Activated T-helper 1 cell treated with Interleukin-2 at 50 U/mL for 16 hours (primary cell): Measurements from ENCODE around the gene CHRM3.
"Not testable (repeated sequence)": the region's sequence is repeated elsewhere in the genome, so short reads cannot be mapped to it uniquely, and the experiment has no call there.

Experiments used
- DNase-seq: peaks from one replicate; pipeline ENCODE4 v3.0.0-alpha.2; 2020; ENCODE audit warnings: low read depth

Gene CHRM3

DNA sequence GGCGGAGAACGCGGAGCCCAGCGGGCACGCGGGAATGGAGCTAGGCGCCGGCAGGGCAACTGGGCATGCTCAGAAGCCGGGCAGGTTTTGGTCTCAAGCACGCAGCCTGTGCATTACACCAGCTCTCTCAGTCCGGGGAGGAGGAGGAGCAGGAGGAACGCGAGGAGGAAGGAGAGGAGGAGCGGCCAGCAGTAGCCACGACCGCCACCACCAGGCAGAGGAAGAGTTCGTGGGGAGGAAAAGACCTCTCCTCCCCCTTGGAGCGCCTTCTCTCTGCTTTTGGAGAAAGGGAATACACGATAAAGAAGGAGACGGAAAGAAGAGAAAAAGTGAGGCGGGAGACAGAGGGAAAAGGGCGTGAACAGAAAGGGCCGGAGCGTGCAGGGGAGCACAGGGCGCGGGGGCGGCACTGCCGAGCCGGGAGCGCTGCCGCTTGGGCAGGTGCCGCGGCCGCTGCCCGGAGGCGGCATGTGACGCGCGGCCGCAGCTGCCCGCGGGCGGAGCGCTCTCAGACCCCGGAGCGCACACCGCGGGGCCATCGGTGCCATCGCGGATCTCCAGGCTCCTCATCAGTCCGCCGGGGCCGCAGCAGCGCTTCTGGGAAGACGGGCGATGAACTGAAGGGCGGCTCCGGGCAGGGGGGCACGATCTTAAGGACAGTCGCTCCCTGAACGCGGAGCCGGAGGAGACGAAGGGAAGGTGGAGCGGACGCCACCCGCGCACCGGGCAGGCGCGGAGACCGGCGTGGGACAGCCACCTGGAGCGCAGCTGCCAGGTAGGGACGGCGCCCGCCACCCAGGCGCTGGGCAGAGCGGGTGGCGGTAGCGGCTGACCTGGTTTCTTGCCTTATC lies at the start of gene CHRM3:
TSS of gene CHRM3 (plus strand) at position 116 of the 851 bp plus-strand sequence. CDS start 520,884 bp downstream, outside the sequence.
- DNase-seq = no peak

DNA sequence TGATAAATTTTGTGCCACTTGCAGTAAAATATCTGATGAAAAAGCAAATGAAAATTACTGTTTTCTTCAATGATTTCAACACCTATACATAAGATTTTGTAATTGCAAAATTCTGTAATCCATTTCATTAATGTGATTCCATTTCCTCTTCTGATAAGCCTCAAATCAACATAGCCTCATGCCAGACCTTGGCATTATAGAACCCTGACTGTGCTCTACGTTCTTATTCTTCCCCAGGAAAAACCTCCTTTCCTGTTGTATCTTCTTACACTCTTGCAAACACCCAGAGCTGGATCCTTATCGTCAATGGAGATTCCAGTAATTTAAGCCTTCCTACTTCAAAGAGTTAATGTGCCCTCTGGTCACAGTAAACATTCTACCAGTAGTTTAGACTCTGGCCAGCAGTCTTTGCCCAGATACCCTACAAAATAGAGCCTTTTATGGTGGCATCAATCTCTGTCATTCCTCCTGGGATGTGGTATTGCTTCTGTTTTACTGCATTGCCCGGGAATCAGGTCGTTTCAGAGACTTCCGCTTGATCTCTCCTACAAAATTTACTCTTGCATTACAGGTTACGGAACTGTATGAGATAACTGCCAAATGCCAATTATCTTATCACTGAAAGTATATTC lies 48.5 kb upstream of the CHRM3 start:
- DNase-seq = no peak

DNA sequence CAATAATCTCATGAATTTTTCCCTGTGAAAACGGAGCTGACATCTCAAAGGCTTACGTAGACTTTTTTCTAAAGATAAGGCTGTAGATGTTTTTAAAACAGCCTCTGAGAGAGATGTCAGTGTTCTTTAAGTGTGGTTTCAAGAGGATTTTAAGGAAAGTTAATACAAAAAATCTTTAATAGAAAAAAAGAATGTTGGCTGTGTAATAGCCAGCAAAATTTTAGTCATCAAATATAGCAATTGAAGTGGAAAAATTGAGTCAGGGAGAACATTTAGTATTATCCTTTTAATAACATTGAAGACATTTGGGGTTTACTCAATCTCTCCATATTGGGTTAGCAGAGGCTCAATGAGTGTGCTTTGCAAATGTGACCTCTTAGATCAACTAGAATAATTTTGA lies 38.6 kb upstream of the CHRM3 start:
- DNase-seq = no peak

DNA sequence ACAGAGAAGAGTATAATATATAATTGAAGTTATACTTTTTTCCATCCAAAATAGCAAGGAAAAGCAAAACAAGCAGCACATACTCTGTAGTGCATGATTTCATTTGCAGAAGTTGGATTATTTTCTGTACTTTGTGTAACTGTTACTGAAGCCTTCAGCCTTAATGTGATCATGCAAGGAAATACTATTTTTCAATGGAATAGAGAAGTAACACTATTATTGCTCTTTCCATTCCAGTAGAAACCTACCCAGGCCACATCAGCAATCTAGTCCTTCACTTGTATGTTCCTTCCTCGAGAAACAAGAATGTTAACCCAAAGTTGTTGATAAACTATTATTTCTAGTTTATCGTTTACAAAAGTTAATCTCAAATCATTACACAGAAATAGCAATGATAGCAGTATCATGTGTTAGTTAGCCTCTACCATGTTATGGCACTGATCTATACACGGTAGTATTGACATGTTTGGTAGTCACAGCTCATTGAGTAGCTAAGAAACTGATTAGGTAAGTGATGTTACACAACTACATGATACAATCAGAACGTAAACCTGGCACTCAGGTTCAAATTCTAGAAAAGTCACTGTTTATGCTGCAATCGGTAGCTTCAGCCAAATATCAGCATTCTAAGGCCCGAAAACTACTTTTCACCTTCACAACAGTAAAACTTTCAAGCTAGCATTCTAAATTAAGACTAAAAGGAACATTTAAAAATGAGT lies 37.6 kb upstream of the CHRM3 start:
- no peak for DNase-seq

DNA sequence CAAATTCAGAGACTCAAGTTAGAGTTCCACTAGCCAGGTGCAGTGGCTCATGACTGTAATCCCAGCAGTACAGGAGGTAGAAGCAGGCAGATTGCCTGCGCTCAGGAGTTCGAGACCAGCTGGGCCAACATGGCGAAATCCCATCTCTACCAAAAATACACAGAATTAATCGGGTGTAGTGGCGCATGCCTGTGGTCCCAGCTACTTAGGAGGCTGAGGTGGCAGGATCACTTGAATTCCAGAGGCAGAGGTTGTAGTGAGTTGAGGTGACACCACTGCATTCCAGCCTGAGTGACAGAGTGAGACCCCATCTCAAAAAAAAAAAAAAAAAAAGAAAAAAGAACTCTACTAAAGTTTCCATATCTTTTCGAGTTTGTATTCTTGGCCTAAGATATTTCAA lies 36.7 kb upstream of the CHRM3 start:
- no peak for DNase-seq

DNA sequence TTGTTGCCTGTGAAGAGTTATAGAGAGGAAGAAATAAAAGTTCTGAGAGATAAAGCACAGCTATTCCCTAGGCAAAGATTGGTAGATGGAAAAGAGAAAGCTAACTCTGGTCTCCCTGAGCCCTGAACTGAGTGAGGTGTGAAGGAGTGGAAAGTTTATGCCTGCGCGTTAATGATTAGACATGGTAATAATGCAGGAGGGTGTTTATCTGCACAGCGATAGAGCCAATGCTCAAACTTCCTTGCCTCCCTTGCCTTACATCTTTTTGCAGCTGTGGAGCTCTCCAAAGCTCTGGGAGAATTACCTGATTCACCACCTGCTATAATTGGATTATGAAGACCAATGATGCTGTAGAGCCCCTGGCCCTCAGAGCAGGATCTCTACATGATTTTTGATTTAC lies 32.8 kb upstream of the CHRM3 start:
- no peak for DNase-seq

DNA sequence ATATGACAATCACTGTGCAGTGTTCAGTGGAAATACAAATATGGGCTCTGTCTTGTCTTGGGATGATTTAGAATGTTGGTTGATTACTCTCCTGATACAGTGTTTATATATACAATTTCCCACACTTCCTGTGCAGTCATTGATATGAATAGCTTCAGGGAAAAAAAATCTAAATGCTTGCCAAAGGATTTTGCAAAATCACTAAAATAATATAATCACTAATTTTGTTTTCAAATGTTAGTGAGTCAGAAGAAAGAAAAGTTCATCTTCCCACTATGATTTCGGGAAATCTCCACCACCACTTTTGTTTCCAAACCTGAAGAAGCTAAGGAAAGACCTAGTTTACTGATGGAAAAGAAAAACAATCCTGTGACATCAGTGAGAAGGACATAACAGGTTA lies 32.1 kb upstream of the CHRM3 start:
- DNase-seq = no peak

DNA sequence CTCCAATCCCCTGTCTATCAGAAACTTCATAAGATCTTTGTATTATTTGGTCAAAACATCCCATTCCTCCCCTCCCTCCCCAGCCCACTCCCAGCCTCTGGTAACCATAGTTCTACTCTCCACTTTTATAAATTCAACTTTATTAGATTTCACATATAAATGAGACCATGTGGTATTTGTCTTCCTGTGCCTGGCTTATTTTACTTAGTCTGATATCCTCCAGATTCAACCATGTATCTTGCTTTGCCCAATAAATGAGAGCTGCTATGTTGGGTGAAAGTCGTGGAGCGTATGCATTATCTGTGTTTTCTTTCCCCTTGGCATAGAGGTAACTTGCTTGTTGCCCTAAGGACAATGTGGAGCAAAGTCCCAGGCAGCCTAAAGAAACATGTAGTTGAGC lies 28.5 kb upstream of the CHRM3 start:
- no peak for DNase-seq

DNA sequence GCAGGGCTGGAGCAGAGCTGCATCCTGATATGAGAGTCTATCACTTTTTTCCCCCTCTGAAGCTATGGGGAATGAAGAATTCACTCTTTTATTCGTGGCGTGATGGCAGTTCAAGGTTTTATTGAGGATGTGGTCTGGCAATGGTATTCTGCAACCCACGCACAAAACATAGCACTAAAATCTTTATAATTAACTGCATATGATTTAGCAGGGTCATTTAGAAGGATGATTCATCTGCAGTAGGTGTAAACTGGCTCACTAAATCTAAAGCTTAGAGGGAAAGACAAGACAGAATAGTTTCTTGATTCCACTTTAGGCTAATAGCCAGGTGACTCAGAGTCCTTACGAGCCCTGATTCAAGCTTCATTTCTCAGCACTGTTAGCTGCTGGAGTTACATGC lies 25.0 kb upstream of the CHRM3 start:
- no peak for DNase-seq

DNA sequence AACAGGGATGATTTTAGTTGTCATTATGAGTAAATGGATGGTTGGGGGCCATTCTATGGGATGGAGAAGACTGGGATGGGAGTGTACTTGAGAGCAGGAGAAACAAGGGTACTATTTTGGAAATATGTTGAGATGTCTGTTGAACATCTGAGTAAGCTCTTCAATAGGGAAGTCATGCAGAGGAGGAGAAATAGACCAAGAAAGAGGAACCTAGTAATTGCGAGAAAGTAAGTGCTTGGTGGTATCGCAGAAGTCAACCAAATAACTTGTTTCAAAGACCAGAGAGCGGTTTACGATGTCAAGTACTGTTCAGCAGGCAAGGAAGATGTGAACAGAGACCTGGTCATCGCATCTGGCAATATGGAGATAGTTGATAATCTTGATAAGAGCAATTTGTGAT lies 22.4 kb upstream of the CHRM3 start:
- DNase-seq = no peak

DNA sequence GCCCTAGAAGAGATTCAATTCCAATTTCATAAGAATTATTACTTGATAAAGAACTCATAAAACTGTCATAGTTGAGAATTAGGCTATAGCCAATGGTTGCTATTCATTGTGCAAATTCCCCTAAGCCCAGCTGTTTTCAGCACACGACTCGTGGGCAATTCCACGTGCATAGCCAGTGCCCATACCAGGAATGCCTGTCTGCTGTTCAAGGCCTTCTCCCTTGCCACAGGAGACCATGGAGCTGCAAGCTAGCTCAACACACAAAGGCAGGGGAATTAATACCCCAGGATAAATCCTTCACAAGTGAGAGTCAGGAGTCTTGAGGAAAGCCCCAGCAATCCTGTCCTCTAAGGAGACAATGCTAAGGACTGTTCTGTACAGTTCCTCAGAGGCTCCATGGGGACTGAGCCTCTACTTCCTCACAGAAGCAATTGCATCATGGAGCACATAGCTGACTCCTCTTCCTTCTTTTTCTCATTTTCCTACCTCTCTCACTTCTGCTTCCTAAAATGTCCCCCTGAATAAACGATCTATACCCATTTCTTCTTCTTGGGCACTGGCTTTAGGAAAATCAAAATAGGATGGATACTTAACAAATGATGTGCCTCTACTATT lies 19.1 kb upstream of the CHRM3 start:
- DNase-seq = no peak

DNA sequence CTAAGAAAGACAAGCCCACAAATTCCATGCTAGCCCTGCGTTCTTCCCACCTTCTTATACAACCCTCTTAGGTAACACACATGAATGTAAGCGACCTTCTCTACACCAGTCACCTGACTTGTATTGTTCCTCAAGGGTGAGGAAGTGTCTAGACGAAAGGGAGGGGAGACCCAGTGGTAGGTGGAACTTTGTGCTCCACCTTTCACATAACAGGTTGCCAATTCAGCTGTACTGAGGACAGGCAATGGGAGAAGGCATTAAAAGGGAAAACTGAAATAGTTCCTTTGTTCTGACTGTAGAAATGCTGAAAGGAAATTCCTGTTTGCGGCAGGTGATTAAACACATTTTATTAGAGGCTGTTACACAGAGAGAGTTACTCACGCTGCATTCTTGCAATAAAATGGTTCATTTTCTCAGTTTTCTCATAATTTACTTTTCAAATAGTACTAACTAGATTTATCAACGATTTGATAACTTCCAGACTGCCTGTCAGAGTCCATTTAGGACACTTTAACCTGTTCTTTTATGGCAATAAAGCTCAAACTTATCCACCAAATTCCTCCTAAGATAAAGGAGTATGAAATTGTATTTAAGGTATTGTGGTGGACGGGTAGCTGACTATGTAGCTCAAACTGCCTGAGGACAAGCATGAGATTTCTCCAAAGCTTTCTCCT lies 17.8 kb upstream of the CHRM3 start:
- no peak for DNase-seq

DNA sequence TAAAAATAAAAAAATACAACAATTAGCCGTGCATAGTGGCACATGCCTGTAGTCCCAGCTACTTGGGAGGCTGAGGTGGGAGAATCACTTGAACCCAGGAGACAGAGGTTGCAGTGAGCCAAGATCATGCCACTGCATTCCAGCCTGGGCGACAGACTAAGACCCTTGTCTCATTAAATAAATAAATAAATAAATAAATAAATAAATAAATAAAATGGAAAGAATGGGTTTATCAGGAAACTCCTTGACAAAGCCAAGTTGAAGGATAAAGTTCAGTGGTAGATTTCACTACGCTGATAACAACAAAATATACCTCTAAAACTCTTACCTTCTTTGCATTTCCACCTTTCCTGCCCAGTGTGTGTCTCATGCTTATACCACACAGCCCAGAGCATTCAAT lies 15.5 kb upstream of the CHRM3 start:
- DNase-seq = not testable (repeated sequence)

DNA sequence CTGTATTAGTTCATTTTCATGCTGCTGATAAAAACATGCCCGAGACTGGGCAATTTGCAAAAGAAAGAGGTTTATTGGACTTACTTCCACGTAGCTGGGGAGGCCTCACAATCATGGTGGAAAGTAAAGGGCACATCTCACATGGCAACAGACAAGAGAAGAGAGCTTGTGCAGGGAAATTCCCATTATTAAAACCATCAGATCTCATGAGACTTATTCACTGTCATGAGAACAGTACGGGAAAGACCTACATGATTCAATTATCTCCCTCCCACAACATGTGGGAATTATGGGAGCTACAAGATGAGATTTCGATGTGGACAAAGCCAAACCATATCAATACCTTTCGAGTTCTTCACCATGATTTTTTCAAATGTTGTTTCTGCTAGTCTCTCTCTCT lies 3.7 kb upstream of the CHRM3 start:
- DNase-seq = no peak

DNA sequence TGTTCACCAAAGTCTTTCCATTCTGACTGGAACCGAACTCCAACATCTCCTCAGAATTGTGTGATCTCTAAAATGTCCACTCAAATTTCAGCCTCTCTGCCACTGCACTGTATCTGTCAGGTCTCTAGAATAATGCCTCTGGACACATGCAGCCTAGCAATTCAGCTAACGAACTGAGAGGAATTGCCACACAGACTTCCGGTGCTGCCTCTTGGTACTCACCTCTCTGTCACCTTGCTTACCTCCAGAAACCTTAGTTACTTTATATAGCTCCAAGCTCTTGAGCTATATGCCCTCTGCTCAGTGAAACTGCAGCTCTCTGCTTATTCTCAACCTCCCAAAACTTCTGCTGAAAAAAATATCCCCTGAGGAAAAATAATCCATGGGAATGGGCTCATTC lies 2.7 kb upstream of the CHRM3 start:
- no peak for DNase-seq

DNA sequence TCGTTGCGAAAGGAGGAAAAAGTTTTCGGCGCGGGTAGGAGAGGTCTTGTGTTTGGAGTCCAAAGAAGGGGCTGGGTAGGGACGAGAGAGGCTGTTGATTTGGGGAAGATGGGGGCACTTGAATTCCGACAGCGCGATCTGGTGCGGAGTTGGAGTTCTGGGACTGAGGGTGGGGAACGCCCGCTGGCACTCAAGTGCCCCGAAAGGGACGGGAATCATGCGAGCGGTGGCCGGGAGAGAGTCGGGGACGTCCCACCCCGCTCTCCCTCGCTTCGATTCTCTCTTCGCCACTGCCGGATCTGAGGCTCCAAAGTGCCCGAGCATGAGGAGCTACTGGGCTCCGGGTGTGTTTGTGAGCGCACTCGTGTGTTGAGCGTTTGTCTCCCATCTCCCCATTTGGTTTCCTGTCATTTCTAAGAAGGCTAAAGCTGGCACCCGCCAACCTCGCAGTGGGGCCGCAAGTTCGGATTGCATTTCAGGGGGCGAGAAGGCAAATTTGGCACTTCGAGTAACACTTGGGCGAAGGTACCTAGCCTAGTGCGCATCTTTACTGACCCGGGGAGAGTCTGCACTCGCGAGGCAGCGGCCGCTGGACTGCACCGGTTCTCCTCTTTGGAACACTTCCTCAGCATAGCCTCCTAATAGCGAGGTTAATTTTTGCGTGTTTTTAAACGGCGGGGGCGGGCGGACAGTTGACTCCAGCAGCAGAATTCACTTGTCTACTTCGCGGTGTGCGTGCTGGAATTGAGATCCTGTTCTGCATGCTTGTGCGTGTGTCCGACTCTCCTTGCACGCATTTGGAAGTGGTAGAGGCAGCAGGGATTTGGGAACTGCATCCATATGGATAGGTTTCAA lies 1.2 kb downstream of the CHRM3 start:
- DNase-seq = no peak

DNA sequence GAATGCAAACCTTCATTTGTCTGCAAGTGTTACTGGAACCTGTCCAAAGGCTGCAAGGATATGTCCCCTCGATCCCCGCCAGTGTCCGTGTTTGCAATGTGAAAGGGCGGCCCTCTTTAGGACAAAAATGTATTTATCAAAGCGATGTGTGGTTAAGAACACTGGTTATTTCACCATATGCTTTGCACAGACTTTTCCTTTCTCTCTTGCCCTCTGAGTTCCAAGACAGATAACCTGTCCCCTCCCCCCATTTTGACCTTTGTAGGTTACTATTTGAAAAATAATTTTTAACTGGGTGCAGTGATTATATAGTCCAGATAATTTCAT lies 1.8 kb downstream of the CHRM3 start:
- DNase-seq = no peak

DNA sequence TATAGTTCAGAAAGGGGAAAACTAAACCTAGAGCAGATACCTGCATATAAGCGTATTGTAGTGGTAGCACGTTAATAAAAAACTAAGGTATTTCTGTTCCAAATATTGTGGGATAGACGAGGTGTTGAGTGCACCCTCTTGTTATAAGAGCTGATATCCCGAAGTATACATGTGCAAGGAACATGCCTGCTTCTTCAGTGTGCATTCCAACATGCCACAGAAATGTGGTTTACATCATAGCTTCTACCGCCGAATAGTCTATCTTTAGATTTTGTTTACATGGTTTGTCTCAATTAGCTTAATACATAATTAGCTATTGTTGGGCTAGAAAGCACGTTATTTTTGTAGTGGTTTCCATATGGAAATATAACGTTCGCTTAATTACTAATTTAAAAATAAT lies 2.2 kb downstream of the CHRM3 start:
- no peak for DNase-seq

DNA sequence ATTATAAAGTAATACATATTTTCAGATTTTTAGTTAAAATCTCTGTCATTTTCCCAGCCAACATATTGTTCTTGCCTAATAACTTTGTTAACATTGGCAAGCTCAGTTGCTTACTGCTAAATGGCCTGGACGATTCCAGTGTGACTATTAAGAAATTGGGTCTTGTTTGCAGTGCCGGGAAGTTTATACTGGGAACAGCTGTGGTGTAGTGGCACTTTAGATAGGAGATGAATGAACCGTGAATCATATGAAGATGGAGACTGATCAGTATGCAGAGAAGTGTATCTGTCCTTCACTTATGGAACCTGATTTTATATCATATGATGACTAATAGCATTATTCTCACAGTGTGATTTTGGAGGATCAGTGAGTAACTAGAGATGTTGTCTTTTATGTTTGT lies 3.3 kb downstream of the CHRM3 start:
- DNase-seq = no peak

DNA sequence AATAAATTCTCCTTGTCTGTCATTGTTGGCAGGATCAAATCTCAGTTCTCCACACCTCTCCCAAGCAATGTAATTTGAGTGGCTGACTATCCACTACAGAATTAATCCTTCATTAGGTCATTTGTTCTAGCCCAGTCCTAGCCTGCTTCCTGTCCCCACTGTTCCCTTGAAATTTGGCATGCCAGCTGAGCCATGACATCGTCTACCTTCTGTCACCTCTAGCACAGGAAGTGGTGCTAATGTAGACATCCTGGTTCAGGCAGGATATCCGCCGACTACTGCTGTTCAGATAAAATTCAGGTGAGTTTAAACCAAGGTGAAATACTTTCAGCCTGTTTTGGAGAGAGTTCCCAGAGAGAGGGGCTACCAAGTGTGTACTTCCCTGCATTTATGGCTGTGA lies 5.9 kb downstream of the CHRM3 start:
- no peak for DNase-seq

DNA sequence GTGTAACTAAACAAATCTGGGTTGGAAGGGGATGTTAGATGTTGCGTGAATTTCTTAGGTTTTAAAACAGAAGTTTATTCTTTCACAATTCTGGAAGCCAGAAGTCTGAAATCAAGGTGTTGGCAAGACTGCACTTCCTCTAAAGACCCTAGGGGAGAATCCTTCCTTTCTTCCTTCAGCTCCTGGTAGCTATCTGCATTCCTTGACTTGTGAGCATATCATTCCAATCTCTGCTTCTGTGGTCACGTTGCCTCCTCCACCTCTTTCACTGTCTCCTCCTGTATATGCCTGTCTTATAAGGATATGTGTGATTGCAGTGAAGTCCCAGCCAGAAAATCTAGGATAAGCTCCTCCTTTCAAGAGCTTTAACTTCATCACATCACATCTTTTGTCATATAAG lies 7.7 kb downstream of the CHRM3 start:
- no peak for DNase-seq
